ENCODE measurements around the gene UROC1. TPM values are rescaled to one million over a fixed set of nuclear protein-coding genes. Genes with fewer than 3 reads are reported as not detected.

Gene UROC1
- polyA plus RNA-seq, 1 of the 3 experiments (the other 2 are of a cell fraction), result not detected

GRCh38 chr3:126465928-126466544, 51.5 kb downstream of the UROC1 start (continued):
- TF ChIP-seq IRF3 (IDR thresholded peaks at IDR 0.05; ENCODE audit: low read depth, low read length), result no peak
- no peak for TF ChIP-seq GATA2 (CRISPR knock-in tag; IDR thresholded peaks at IDR 0.05)
- TF ChIP-seq RCOR1 (IDR thresholded peaks at IDR 0.05; ENCODE audit: low read length), result no peak
- no peak for TF ChIP-seq YY1 (IDR thresholded peaks at IDR 0.05; ENCODE audit: low read depth)
- no peak for TF ChIP-seq MXI1 (IDR thresholded peaks at IDR 0.05; ENCODE audit: low read depth, low read length)

GRCh38 chr3:126464997-126465396, 52.6 kb downstream of the UROC1 start:
- POLR2A ChIA-PET, result no interaction called here
- 100% methylated on average over 1 of the region's 11 CpGs for WGBS (ENCODE audit: low lambda C conversion rate)

More at GRCh38 chr3:126464997-126465396, 52.6 kb downstream of the UROC1 start:
- CTCF ChIA-PET, result interaction anchor here (1.1 to 4.1 kb wide), 2 partner anchors 10 to 13 kb away, joined by 3 to 20 read pairs; partner anchors contain the start of gene ZXDC
- Histone ChIP-seq H4K20me1 (ENCODE audit: insufficient read depth) (peaks cover 11% of the 10 kb centered on the region; the same call in 1 of the 2 replicates), H3K4me2 (no peak overlapping the region), H3K4me3 (ENCODE audit: low read depth in 2 of 2, low read length in 1 of 2) (no peak overlapping the region), H3K27ac (ENCODE audit: low read depth in 2 of 2, low read length in 1 of 2) (no peak overlapping the region), H2AFZ (ENCODE audit: low read depth) (no peak overlapping the region), H3K36me3 (replicated peaks in 1 of 2; ENCODE audit: control insufficient read depth in 1 of 2, insufficient read depth in 2 of 2, low read length in 1 of 2) (peaks cover 24 to 96% of the 10 kb centered on the region in 2 experiments), H3K9me2 (no peaks in the 10 kb centered on the region), H3K27me3 (ENCODE audit: insufficient read depth) (no peaks in the 10 kb centered on the region), H3K79me2 (ENCODE audit: insufficient read depth) (peaks cover 29% of the 10 kb centered on the region; the same call in 1 of the 2 replicates), H3K4me1 (ENCODE audit: control insufficient read depth in 1 of 2, insufficient read depth in 2 of 2, low read depth in 1 of 2, low read length in 1 of 2) (no peaks in the 10 kb centered on the region; a peak in 1 of 4 replicates), H3F3A (replicated peaks; ENCODE audit: insufficient read depth) (no peaks in the 10 kb centered on the region), H3K9me3 (no peaks in the 10 kb centered on the region), H3K9ac (no peak overlapping the region)
- TF ChIP-seq SMC3 (IDR thresholded peaks at IDR 0.05; ENCODE audit: low read depth, low read length) (no peak), FOXM1 (IDR thresholded peaks at IDR 0.05; ENCODE audit: low read depth) (no peak), JUND (IDR thresholded peaks at IDR 0.05) (no peak), RXRA (IDR thresholded peaks at IDR 0.05; ENCODE audit: borderline replicate concordance, low read depth) (no peak), NFIC (IDR thresholded peaks at IDR 0.05; ENCODE audit: borderline replicate concordance) (no peak), MAX (IDR thresholded peaks at IDR 0.05; ENCODE audit: low read depth) (no peak), FOSL2 (IDR thresholded peaks at IDR 0.05; ENCODE audit: borderline replicate concordance, low read depth) (no peak), GABPA (IDR thresholded peaks at IDR 0.05; ENCODE audit: low read depth) (no peak), EZH2phosphoT487 (IDR thresholded peaks at IDR 0.05; ENCODE audit: borderline replicate concordance, low read depth) (no peak), ELF1 (IDR thresholded peaks at IDR 0.05) (no peak), YY1 (IDR thresholded peaks at IDR 0.05; ENCODE audit: low read depth) (no peak), NRF1 (IDR thresholded peaks at IDR 0.05; ENCODE audit: low read depth, low read length) (no peak), RFX5 (IDR thresholded peaks at IDR 0.05; ENCODE audit: low read length) (no peak), MEF2A (IDR thresholded peaks at IDR 0.05; ENCODE audit: borderline replicate concordance, low read depth) (no peak), RCOR1 (IDR thresholded peaks at IDR 0.05; ENCODE audit: low read length) (no peak), TEAD4 (IDR thresholded peaks at IDR 0.05; ENCODE audit: borderline replicate concordance, insufficient read depth) (no peak), RAD21 (IDR thresholded peaks at IDR 0.05; ENCODE audit: low read length) (no peak), PBX3 (IDR thresholded peaks at IDR 0.05) (no peak), POLR2AphosphoS5 (IDR thresholded peaks at IDR 0.05; ENCODE audit: low read depth, low read length) (no peak)
- TF ChIP-seq, protein P1, sequence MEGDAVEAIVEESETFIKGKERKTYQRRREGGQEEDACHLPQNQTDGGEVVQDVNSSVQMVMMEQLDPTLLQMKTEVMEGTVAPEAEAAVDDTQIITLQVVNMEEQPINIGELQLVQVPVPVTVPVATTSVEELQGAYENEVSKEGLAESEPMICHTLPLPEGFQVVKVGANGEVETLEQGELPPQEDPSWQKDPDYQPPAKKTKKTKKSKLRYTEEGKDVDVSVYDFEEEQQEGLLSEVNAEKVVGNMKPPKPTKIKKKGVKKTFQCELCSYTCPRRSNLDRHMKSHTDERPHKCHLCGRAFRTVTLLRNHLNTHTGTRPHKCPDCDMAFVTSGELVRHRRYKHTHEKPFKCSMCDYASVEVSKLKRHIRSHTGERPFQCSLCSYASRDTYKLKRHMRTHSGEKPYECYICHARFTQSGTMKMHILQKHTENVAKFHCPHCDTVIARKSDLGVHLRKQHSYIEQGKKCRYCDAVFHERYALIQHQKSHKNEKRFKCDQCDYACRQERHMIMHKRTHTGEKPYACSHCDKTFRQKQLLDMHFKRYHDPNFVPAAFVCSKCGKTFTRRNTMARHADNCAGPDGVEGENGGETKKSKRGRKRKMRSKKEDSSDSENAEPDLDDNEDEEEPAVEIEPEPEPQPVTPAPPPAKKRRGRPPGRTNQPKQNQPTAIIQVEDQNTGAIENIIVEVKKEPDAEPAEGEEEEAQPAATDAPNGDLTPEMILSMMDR (IDR thresholded peaks at IDR 0.05), result no peak
- no peak for DNase-seq
